ENCODE results near the gene SLCO6A1.
"Not testable (repeated sequence)": the region's sequence is repeated elsewhere in the genome, so short reads cannot be mapped to it uniquely, and the experiment has no call there.

Gene SLCO6A1

GRCh38 chr5:102498271-102499034 is at the start of gene SLCO6A1:
TSS of gene SLCO6A1 (minus strand) at chr5:102499001. CDS start at chr5:102498844, 157 bp downstream.
- no peak for DNase-seq

- DNase-seq: no peak
Observed at GRCh38 chr5:102547141-102548035, 48.6 kb upstream of the SLCO6A1 start.

GRCh38 chr5:102545175-102545574 is 46.4 kb upstream of the SLCO6A1 start:
- DNase-seq: no peak

- DNase-seq: no peak
Observed at GRCh38 chr5:102542057-102542456, 43.3 kb upstream of the SLCO6A1 start.

- DNase-seq: no peak
Observed at GRCh38 chr5:102539996-102540728, 41.4 kb upstream of the SLCO6A1 start.

GRCh38 chr5:102539562-102539961 is 40.8 kb upstream of the SLCO6A1 start:
- DNase-seq: no peak

GRCh38 chr5:102537011-102537410 is 38.2 kb upstream of the SLCO6A1 start:
- no peak for DNase-seq

- DNase-seq: no peak
Observed at GRCh38 chr5:102536323-102536928, 37.6 kb upstream of the SLCO6A1 start.

- no peak for DNase-seq
Observed at GRCh38 chr5:102532123-102532522, 33.3 kb upstream of the SLCO6A1 start.

GRCh38 chr5:102531506-102531905 is 32.7 kb upstream of the SLCO6A1 start:
- no peak for DNase-seq

GRCh38 chr5:102529447-102529846 is 30.6 kb upstream of the SLCO6A1 start:
- no peak for DNase-seq

GRCh38 chr5:102529031-102529430 is 30.2 kb upstream of the SLCO6A1 start:
- no peak for DNase-seq

GRCh38 chr5:102528600-102528999 is 29.8 kb upstream of the SLCO6A1 start:
- no peak for DNase-seq

GRCh38 chr5:102527547-102527946 is 28.7 kb upstream of the SLCO6A1 start:
- no peak for DNase-seq

- DNase-seq: no peak
Observed at GRCh38 chr5:102523541-102524175, 24.9 kb upstream of the SLCO6A1 start.

- no peak for DNase-seq
Observed at GRCh38 chr5:102511666-102512065, 12.9 kb upstream of the SLCO6A1 start.

GRCh38 chr5:102491261-102491914 is 7.4 kb downstream of the SLCO6A1 start:
- not testable (repeated sequence) for DNase-seq

- DNase-seq: no peak
Observed at GRCh38 chr5:102483736-102484135, 15.1 kb downstream of the SLCO6A1 start.

- no peak for DNase-seq
Observed at GRCh38 chr5:102481054-102481715, 17.6 kb downstream of the SLCO6A1 start.

- DNase-seq: no peak
Observed at GRCh38 chr5:102453716-102454115, 45.1 kb downstream of the SLCO6A1 start.

- no peak for DNase-seq
Observed at GRCh38 chr5:102451082-102451481, 47.7 kb downstream of the SLCO6A1 start.

All from activated CD8-positive, alpha-beta memory T cell treated with anti-CD3 and anti-CD28 coated beads, Interleukin-2, amount 50 U/mL, for 48 hours (primary cell).